Fibroblast of pulmonary artery (primary cell): Measurements from ENCODE around the gene PEMT.

ENCODE experiments used
- DNase-seq: peaks from one replicate; pipeline ENCODE4 v3.0.0-alpha.2; 2010; ENCODE audit warnings: low read depth
- H3K4me3 ChIP-seq: replicated peaks from 2 replicates; pipeline ENCODE4 v1.5.1; 2011; ENCODE audit warnings: low read depth, mild to moderate bottlenecking, control low read depth, low read length, moderate library complexity
- TF ChIP-seq, protein P1 (sequence below): IDR thresholded peaks from 2 replicates; pipeline ENCODE4 v1.5.1; 2011; ENCODE audit warnings: mild to moderate bottlenecking, control low read depth, low read length, inconsistent platforms; ENCODE audit errors: missing control alignments

Gene PEMT

DNA sequence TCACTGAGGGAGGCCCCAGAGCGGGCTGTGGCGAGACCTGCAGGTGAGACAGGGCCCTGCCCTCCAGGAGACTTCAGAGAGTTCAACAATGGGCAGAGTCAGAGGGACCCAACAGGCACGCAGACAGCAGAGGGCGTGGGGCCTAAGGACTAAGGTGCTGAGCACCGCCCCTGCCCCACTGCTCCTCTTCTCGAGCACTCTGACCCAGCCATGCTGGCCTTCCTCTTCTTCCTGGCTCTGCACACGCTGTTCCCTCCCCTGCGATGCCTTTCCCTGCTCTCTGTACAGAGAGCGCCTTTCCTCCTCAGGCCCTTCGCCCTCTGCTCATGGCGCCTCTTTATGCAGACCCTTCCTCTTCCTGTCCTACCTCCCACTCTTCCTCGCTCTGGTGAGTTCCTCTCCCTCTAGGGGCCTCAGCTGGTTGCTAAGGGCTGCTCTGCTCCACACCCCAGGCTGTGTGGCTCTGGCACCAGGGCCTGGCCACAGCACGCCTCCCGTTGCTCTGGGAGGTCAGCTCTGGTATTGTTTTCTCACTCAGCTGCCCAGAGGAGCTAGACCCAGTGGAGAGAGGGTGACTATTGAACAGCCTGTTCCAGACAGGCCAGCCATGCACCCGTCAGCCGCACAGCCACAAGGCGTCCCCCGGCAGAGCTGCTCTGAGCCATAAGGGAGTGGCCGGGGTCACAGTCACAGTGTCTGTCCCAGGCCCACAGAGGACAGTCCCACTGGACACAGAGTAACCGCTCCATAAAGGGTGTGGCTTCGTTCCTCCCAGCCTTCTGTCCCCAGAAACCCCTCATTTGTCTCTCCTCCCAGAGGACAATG lies 81.7 kb downstream of the PEMT start:
- no peak for DNase-seq
- H3K4me3 ChIP-seq, result no peak overlapping the region
- TF ChIP-seq, protein P1, sequence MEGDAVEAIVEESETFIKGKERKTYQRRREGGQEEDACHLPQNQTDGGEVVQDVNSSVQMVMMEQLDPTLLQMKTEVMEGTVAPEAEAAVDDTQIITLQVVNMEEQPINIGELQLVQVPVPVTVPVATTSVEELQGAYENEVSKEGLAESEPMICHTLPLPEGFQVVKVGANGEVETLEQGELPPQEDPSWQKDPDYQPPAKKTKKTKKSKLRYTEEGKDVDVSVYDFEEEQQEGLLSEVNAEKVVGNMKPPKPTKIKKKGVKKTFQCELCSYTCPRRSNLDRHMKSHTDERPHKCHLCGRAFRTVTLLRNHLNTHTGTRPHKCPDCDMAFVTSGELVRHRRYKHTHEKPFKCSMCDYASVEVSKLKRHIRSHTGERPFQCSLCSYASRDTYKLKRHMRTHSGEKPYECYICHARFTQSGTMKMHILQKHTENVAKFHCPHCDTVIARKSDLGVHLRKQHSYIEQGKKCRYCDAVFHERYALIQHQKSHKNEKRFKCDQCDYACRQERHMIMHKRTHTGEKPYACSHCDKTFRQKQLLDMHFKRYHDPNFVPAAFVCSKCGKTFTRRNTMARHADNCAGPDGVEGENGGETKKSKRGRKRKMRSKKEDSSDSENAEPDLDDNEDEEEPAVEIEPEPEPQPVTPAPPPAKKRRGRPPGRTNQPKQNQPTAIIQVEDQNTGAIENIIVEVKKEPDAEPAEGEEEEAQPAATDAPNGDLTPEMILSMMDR, result no peak

DNA sequence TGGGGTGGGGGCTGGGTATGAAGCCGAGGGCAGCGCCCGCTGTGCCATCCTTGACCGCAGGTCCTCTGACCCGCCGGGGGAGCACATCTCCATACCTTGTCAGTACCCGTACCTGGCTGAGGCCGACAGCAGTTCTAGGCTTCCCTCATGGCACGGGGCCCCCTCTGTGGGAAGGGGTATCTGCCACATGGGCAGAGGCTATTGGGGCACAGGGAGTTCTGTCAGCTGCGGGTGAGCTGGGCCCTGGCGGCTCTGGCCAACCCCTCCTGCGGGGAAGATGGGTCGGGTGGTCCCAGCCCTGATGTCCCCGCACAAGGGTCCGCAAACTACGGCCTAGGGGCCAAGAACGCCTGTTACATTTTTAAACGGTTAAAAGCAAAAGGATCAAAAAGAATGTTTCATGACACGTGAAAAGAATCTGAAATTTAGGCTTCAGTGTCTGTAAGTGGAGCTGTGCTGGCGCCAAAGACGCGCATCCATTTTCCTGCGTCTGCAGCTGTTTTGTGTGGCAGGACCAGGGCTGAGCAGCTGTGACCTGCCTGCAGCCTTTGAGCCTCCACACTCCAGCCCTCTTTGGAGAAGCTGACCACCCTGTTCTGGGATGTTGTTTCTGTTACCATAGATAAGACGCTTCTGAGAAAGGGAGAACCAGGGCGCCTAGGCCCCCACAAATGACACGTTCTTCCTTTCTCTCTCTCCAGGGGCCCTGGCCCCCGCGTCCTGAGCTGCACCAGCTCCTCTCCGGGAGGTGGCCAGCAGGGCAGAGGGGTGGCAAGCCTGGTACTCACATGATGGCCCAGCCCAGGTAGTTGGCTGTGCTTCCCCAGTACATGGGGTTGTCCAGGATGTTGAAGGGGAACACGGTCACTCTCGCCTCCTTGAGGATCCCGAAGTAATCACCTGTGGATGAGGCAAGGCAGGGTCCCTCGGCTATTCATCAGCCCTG lies 82.6 kb downstream of the PEMT start:
- H3K4me3 ChIP-seq, result no peak overlapping the region
- no peak for DNase-seq
- TF ChIP-seq, protein P1, result no peak

DNA sequence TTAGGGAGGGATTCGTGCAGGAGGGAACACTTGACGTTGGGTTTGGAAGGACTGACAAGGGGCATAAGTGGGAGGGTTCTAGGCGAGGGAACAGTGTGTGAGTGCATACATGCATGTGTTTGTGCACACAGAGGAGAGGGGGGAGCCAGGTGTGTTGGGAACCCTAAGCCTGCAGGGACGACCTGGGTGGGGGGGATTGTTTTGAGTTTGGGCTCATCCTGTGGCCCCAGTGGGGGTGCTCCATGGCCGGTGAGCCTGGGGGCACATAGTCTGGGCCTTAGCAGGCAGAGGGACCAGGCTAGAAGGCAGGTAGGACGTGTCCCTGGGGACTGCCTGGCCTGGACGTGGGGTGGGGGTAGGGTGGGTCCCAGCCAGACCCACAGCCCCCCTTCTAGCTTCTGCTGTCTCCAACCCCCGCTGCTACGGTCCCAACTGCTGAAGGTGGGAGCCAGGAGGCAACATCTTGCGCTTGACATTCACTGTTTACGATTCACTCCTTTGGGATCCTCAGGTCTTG lies 83.4 kb downstream of the PEMT start:
- no peak for DNase-seq
- H3K4me3 ChIP-seq, result no peak overlapping the region
- TF ChIP-seq, protein P1, result no peak

DNA sequence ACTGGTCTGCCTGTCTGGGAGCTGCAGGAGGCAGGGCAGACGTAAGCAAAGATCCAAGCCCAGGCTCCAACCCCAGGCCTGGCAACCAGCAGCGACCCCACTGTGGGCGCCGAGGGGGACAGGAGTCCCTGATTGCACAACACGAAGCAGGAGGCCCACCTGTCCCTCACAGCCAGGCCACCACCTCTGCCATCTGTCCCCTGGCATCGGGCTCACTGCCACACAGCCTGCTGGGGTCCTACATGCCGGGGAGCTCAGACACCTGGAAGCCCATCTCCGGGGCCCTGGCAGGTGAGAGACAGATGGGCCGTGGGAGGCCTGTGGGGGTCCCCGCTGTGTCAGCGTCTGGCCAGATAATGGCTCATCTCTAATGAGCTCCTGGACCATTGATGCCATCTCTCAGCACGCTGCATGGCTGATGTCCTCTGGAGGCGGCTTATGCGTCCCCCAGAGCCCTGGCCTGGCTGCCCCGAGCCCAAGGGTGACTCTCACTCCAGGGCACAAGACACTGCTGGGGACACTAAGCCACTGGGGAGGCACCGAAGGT lies 84.0 kb downstream of the PEMT start:
- DNase-seq, result no peak
- H3K4me3 ChIP-seq, result no peak overlapping the region
- TF ChIP-seq, protein P1, result no peak

DNA sequence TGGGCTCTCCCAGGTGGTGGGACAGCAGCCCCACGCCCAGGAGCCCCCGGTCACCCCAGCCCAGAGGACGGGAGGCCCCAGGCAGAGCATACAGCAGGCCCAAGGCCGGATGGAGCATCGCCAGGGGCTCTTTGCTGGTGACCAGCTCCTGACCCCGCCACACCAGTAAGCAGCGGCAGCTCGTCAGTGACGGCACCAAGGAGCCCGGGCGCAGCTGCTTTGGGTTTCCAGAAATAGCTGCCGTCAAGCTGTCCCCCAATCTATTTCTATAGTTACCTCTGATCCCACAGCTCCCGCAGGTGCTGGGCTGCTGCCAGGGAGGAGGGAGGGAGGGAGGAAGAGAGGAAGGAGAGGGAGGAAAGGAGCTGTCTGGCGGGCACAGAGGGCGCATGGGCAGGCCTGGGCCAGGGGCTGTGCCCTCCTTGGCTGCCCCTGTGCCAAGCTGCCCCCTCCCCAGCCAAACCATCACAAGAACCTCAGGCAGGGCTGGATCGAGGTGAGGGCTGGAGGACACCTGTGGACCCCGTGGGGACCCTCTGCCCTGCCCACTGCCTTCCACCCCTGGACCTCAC lies 84.5 kb downstream of the PEMT start:
- DNase-seq, result no peak
- H3K4me3 ChIP-seq, result no peak overlapping the region
- TF ChIP-seq, protein P1, result no peak

DNA sequence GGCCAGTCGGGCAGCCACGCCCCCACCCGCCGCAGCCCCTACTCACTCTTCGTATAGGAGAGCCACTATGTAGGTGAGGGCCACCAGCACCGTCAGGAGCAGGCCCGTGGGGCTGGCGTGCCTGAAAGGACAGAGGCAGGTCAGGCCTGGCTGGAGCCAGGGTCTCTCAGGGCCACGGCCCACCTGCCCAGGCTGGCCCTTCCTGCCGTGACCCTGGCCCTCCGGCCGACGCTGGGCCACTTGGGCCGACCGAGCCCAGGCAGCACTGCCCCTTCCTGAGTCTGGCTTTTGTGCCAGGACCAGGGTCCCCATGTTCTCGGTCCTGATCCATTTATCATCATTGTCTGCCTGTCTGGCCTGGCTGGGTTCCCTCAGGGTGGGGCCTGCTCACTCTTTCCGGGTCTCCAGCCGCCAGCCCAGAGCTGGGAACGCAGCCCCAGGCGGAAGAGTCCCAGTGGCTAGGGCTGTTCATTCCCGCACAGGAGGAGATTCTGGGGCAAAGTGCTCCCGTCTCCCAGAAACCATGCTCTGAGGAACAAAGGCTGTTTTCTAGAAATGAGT lies 85.2 kb downstream of the PEMT start:
- TF ChIP-seq, protein P1, result no peak
- DNase-seq, result no peak
- no peak overlapping the region for H3K4me3 ChIP-seq
